LNCAP (cell line): Measurements from ENCODE around the gene PKP3.

Source experiments
- TF ChIP-seq, protein P1 (sequence below): fragments of 450-650 bp; IDR thresholded peaks from 2 replicates; pipeline ENCODE4 v1.5.1; 2017; ENCODE audit warnings: mild to moderate bottlenecking

PKP3 gene

DNA sequence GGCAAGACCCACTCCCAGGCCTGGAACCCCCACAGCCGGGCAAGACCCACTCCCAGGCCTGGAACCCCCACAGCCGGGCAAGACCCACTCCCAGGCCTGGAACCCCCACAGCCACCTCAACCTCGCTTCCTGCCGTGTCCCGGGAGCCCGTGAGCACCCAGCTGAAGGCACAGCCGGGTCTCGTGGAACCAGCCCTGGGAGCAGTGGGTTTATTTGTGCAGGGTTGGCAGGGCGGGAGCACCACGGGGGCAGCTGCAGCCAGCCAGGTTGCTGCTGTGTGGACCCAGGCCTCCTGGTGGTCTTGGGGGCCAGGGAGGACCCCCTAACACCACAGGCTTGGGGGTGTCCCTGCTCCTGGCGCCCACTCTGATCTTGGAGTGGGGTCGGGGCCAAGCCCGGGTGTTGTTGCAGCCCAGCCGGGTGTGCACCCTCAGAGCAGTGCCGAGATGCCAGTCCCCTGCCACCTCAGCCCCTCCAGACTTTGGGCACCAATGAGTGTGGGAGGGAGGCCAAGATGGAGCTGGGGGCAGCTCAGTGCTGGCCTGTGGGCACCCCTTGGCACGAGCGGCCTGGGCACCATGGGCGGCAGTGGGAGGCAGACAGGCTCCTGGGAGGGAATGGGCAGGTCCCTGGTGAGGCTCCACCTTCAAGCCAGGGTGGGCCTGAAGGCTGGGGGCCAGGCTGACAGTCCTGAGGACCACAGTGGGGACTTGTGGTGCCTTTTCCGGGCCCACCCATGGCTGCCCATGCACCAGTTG lies 8.2 kb upstream of the PKP3 start:
- TF ChIP-seq, protein P1, sequence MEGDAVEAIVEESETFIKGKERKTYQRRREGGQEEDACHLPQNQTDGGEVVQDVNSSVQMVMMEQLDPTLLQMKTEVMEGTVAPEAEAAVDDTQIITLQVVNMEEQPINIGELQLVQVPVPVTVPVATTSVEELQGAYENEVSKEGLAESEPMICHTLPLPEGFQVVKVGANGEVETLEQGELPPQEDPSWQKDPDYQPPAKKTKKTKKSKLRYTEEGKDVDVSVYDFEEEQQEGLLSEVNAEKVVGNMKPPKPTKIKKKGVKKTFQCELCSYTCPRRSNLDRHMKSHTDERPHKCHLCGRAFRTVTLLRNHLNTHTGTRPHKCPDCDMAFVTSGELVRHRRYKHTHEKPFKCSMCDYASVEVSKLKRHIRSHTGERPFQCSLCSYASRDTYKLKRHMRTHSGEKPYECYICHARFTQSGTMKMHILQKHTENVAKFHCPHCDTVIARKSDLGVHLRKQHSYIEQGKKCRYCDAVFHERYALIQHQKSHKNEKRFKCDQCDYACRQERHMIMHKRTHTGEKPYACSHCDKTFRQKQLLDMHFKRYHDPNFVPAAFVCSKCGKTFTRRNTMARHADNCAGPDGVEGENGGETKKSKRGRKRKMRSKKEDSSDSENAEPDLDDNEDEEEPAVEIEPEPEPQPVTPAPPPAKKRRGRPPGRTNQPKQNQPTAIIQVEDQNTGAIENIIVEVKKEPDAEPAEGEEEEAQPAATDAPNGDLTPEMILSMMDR, result no peak

GRCh38 chr11:386483-386882 lies 7.5 kb upstream of the PKP3 start:
- TF ChIP-seq, protein P1, result no peak

DNA sequence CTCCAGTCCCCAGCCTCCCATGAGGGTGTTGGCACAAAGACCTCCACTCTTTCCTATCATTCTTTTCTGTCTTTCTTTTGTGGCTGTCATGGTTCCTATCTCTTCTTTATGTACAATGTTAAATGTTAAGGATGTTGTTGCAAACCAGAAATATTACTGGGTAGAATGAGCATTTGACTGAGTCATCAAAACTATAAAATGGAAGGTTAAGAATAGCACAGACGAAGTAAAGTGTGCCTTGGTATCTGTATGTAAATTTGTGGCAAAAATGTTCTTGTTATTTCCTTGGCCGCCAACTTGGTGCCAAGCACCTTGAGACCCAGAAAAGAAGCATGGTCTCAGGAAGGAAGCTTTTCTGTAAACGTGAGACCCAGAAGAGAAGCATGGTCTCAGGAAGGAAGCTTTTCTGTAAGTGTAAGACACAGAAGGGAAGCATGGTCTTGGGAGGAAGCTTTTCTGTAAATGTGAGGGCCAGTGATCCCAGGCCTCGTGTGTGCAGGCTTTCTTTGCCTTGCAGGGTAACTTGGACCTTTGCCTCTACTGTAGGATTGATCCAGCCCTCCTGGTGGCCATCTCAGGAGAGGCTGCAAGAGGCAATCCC lies 6.7 kb upstream of the PKP3 start:
- TF ChIP-seq, protein P1, result no peak

DNA sequence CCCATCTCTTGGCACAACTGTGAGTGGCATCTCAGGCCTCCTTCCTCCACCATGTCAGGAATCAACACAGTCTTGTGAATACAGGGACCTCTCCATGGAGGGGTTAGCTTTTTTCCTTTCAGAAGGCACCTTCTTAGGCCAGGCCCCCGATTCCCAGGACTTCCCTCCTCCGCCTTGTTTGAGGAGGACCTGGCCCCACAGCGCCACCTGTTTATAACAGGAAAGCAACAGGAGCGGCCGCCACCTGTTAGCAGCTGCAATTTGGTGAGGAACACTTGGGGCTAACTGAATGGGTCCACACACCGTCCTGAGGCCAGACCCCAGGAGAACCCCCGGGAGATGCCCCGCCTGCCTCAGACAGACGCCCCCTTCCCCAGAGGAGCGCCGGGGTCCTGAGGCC lies 3.8 kb upstream of the PKP3 start:
- TF ChIP-seq, protein P1, result no peak; the same call in 1 of the 2 replicates

DNA sequence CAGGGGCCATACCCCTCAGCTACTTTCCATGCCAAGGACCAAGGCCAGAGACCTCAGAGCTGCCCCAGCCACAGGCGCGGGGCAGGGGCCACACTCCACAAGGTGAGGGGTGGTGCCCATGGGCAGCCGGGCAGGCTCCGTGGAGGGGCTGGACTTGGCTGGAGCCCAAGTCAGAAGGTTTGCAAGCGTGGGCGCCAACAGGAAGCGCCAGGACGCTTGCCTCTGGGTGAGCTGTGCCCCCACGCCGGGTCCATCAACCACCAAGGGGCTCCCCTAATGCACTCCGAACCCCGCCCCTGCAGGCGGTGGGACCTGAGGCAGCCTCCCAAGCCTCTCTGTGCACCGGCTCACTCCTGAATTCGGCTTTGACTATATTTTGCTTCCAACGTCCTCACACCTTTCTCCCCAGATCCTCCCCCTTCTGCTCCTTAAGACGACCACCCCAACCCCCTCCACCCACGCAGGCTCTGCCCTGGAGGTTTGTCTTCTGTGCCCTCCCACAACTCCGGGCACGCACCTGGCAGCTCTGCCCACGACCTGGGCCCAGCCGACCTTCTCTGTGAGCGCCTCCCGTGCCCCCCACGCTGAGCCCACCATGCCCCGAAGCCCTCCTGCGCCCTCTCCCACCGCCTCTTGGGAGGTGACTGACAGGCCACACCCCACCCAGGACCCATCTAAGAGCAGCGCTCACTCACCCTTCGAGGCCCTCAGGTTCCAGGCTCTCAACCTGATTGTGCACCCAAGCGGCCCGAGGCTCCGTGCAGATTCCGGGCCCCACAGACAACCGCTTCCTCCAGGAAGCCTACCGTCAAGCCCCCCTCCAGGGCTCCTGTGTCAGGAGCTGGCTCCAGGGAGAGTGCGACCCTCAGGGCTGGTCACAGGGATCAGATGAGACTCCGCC lies 2.6 kb upstream of the PKP3 start:
- TF ChIP-seq, protein P1, result no peak

- TF ChIP-seq, protein P1, result no peak
Measured at GRCh38 chr11:392102-392777, 1.8 kb upstream of the PKP3 start.
